OCI-LY1 (cell line): ENCODE results near the gene NECTIN1.

Experiments
- H2AFZ ChIP-seq: fragments of 200-600 bp; sonication (generic), shearing (Covaris generic); 2 replicates; pipeline ENCODE4 v1.6.0; 2014; ENCODE audit warnings: antibody characterized with exemption, mild to moderate bottlenecking, low read length
- H3F3A ChIP-seq: fragments of 200-600 bp; sonication (generic), shearing (Covaris generic); 2 replicates; pipeline ENCODE4 v1.6.0; 2014; ENCODE audit warnings: mild to moderate bottlenecking, antibody characterized with exemption, low read length, moderate library complexity; ENCODE audit not compliant: insufficient read depth
- H3K27ac ChIP-seq: fragments of 200-600 bp; sonication (generic); 2 replicates; pipeline ENCODE4 v1.5.1; 2014; ENCODE audit warnings: low read length, mixed run types, mild to moderate bottlenecking, low read depth; ENCODE audit not compliant: poor library complexity, severe bottlenecking
- H3K27me3 ChIP-seq: fragments of 200-600 bp; sonication (generic); 2 replicates; pipeline ENCODE4 v1.6.0; 2014; ENCODE audit warnings: antibody characterized with exemption, mild to moderate bottlenecking, low read length, moderate library complexity; ENCODE audit not compliant: insufficient read depth
- H3K36me3 ChIP-seq: fragments of 200-600 bp; sonication (generic); 2 replicates; pipeline ENCODE4 v1.6.1; 2014; ENCODE audit warnings: mild to moderate bottlenecking, antibody characterized with exemption, low read length, moderate library complexity, mixed read lengths; ENCODE audit not compliant: insufficient read depth
- H3K4me1 ChIP-seq: fragments of 200-600 bp; sonication (generic); 2 replicates; pipeline ENCODE4 v1.5.1; 2014; ENCODE audit warnings: mild to moderate bottlenecking, low read length, moderate library complexity; ENCODE audit not compliant: insufficient read depth, severe bottlenecking
- H3K4me2 ChIP-seq: fragments of 200-600 bp; sonication (generic), shearing (Covaris generic); 2 replicates; pipeline ENCODE4 v1.6.1; 2014; ENCODE audit warnings: low read length
- H3K4me3 ChIP-seq: fragments of 200-600 bp; sonication (generic); 2 replicates; pipeline ENCODE4 v1.5.1; 2014; ENCODE audit warnings: low read length, low read depth, mild to moderate bottlenecking, mixed read lengths; ENCODE audit not compliant: poor library complexity, severe bottlenecking
- H3K79me2 ChIP-seq: fragments of 200-600 bp; shearing (Covaris generic); 2 replicates; pipeline ENCODE4 v1.6.1; 2016; ENCODE audit warnings: mixed run types, low read length, mixed read lengths; ENCODE audit not compliant: insufficient read depth
- H3K9ac ChIP-seq: fragments of 200-600 bp; sonication (generic), shearing (Covaris generic); 2 replicates; pipeline ENCODE4 v1.6.1; 2014; ENCODE audit warnings: mild to moderate bottlenecking, low read length, mixed read lengths
- H3K9me2 ChIP-seq: fragments of 200-600 bp; sonication (generic), shearing (Covaris generic); 2 replicates; pipeline ENCODE4 v1.6.1; 2014; ENCODE audit warnings: low read depth, mild to moderate bottlenecking, low read length, mixed read lengths
- H3K9me3 ChIP-seq: fragments of 200-600 bp; shearing (Covaris generic); 2 replicates; pipeline ENCODE4 v1.6.1; 2014; ENCODE audit warnings: low read length, mixed read lengths
- H4K20me1 ChIP-seq: fragments of 200-600 bp; sonication (generic), shearing (Covaris generic); 2 replicates; pipeline ENCODE4 v1.6.0; 2016; ENCODE audit warnings: mild to moderate bottlenecking, low read length; ENCODE audit not compliant: insufficient read depth
- EZH2 ChIP-seq: fragments of 200-600 bp; sonication (generic), shearing (Covaris generic); IDR thresholded peaks from 2 replicates; pipeline ENCODE4 v1.8.0; 2017; ENCODE audit warnings: borderline replicate concordance, mixed run types, mild to moderate bottlenecking, antibody characterized with exemption, low read length, moderate library complexity, mixed read lengths
- TF ChIP-seq, protein P1 (sequence below): fragments of 200-600 bp; sonication (generic), shearing (Covaris generic); IDR thresholded peaks from 2 replicates; pipeline ENCODE4 v1.5.1; 2017; ENCODE audit warnings: mild to moderate bottlenecking, antibody characterized with exemption, low read length, moderate library complexity, mixed read lengths

The NECTIN1 gene

DNA sequence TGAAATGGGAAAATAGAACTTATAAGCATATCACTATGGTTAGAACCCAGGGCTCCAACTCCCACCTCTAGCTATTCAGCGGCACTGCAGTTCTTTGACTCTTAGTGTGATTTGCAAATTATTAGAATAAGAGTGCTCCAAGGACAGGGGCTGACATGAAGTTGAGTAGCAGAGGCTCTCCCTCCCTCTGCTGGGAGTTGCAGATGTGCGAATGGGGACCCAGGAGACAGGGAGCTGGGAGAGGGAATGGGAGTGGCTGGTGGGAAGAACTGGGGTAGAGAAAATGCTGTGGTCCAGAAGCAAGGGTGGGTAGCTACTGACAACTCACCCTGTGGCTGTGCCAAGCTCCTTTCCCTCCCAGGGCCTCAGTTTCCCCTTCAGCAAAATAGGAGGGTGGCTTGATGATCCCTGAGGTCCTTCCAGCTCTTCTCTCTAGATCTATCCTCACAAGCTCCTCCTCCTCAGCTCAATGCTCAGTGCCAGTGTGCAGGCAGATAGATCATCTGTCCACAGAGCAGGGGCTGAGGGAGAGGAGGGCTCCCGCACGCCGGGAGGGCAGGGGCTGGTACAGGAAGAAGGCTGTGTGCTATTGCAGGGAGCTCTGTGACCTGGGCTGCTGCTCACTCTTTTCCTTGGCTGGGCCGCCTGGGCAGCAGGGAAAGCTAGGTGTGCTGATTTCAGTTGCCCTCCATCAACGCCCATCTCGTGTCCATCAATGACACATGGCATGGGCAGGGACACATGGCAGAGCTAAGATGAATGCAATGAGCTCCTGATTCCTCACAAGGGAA lies 99.0 kb downstream of the NECTIN1 start:
- TF ChIP-seq, protein P1, sequence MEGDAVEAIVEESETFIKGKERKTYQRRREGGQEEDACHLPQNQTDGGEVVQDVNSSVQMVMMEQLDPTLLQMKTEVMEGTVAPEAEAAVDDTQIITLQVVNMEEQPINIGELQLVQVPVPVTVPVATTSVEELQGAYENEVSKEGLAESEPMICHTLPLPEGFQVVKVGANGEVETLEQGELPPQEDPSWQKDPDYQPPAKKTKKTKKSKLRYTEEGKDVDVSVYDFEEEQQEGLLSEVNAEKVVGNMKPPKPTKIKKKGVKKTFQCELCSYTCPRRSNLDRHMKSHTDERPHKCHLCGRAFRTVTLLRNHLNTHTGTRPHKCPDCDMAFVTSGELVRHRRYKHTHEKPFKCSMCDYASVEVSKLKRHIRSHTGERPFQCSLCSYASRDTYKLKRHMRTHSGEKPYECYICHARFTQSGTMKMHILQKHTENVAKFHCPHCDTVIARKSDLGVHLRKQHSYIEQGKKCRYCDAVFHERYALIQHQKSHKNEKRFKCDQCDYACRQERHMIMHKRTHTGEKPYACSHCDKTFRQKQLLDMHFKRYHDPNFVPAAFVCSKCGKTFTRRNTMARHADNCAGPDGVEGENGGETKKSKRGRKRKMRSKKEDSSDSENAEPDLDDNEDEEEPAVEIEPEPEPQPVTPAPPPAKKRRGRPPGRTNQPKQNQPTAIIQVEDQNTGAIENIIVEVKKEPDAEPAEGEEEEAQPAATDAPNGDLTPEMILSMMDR = no peak
- no peak for TF ChIP-seq EZH2
- Histone ChIP-seq H2AFZ (no peak overlapping the region), H3K4me2 (no peak overlapping the region), H4K20me1 (no peaks in the 10 kb centered on the region), H3K4me1 (no peaks in the 10 kb centered on the region), H3F3A (no peaks in the 10 kb centered on the region), H3K27ac (no peak overlapping the region), H3K4me3 (no peak overlapping the region), H3K9ac (no peak overlapping the region), H3K9me2 (no peaks in the 10 kb centered on the region), H3K9me3 (no peaks in the 10 kb centered on the region), H3K79me2 (no peaks in the 10 kb centered on the region), H3K36me3 (no peaks in the 10 kb centered on the region), H3K27me3 (no peaks in the 10 kb centered on the region)

DNA sequence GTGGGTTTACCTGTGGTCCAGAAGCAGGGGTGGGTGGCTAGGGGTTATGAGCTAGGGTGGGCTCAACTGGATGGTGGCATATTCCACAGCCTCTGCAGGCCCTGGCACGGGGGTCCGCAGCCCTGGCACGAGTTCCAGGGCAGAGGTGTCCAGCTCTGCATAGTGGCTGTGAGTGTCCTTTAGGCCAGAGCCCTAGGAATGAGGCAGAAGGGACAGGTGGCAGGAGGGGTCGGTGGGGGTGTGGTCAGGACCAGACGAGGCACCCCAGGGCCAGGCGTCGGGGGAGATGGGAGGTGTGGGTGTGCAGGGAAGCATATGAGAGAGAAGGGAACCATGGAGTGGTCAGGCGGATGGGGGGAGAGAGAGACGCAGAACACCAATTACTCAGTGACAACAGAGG lies 99.9 kb downstream of the NECTIN1 start:
- Histone ChIP-seq H3K79me2 (no peaks in the 10 kb centered on the region), H3F3A (no peaks in the 10 kb centered on the region), H3K9me2 (no peaks in the 10 kb centered on the region), H3K4me2 (no peak overlapping the region), H3K27ac (no peak overlapping the region), H4K20me1 (no peaks in the 10 kb centered on the region), H3K4me3 (no peak overlapping the region), H2AFZ (no peak overlapping the region), H3K4me1 (no peaks in the 10 kb centered on the region), H3K9ac (no peak overlapping the region), H3K9me3 (no peaks in the 10 kb centered on the region), H3K27me3 (no peaks in the 10 kb centered on the region), H3K36me3 (no peaks in the 10 kb centered on the region)
- TF ChIP-seq, protein P1 = no peak

DNA sequence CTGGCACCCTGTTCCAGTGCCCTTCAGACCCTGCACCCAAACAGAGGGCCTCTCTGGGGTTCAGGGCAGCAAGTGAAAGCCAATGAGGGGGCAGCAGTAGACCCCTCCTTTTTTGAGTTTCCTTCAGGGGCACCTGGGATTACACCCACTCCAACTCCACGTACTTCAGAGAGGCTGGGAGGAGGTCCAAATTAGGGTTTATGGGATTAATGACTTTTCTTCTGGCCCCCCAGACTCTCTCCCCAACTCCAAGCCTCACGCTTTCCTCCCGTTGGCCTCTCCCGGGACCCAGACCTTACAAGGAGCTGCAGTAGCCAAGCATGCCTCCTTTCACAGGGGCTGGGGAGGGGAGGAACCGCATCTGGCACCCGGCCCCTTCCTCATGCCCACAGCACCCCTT lies 101.7 kb downstream of the NECTIN1 start:
- Histone ChIP-seq H3K79me2 (no peaks in the 10 kb centered on the region), H3K9ac (no peak overlapping the region), H3F3A (no peaks in the 10 kb centered on the region), H3K4me3 (no peak overlapping the region), H2AFZ (no peak overlapping the region), H3K9me3 (no peaks in the 10 kb centered on the region), H4K20me1 (no peaks in the 10 kb centered on the region), H3K27me3 (no peaks in the 10 kb centered on the region), H3K36me3 (no peaks in the 10 kb centered on the region), H3K4me2 (no peak overlapping the region), H3K9me2 (no peaks in the 10 kb centered on the region), H3K27ac (no peak overlapping the region), H3K4me1 (no peaks in the 10 kb centered on the region)
- TF ChIP-seq, protein P1 = no peak
- no peak for TF ChIP-seq EZH2
